GM12874 (cell line): ENCODE results near the gene EEF1AKMT3.

Experiments used
- TF ChIP-seq, protein P1 (sequence below): IDR thresholded peaks from 2 replicates; pipeline ENCODE4 v1.5.1; 2011; ENCODE audit warnings: low read depth, mild to moderate bottlenecking, control low read depth, low read length, moderate library complexity; ENCODE audit not compliant: insufficient read depth

The EEF1AKMT3 gene

DNA sequence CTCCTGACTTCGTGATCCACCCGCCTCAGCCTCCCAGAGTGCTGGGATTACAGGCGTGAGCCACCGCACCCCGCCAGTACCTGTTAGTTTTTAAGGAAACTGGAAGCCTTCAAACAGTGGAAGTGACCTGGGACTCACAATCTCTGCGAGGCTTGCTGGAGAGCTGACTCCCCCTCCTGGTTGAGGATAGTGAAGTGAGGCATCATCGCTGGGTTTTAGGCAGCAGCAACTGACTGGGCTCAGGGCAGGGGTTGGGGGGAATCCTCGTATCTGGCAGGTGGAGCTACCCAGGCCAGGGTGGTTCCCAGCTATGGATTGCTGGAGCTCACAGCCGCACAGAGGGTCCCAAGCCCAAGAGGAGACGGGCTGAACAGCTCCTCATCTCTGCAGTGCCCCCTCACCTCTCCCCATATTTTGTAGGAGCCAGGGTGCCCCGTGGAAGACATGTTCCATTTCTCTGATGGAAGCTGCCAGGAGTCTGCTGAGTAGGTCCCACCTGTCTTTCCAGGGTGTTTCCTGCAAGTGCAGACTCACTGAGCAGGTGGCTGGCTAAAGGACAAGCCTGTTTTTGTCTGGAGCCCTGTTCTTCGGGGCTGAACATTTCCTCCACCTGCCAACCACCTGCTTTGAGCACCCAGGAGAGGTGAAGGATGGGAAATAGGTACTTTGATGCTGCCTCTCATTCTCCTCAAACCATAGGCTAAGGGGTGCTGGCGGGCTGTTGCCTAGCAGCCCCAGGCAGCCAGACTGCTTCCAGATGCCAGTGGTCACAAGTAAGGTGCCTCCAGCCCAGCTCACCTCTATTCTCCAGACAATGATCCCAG is 43.0 kb downstream of the EEF1AKMT3 start:
- TF ChIP-seq, protein P1, sequence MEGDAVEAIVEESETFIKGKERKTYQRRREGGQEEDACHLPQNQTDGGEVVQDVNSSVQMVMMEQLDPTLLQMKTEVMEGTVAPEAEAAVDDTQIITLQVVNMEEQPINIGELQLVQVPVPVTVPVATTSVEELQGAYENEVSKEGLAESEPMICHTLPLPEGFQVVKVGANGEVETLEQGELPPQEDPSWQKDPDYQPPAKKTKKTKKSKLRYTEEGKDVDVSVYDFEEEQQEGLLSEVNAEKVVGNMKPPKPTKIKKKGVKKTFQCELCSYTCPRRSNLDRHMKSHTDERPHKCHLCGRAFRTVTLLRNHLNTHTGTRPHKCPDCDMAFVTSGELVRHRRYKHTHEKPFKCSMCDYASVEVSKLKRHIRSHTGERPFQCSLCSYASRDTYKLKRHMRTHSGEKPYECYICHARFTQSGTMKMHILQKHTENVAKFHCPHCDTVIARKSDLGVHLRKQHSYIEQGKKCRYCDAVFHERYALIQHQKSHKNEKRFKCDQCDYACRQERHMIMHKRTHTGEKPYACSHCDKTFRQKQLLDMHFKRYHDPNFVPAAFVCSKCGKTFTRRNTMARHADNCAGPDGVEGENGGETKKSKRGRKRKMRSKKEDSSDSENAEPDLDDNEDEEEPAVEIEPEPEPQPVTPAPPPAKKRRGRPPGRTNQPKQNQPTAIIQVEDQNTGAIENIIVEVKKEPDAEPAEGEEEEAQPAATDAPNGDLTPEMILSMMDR: no peak

DNA sequence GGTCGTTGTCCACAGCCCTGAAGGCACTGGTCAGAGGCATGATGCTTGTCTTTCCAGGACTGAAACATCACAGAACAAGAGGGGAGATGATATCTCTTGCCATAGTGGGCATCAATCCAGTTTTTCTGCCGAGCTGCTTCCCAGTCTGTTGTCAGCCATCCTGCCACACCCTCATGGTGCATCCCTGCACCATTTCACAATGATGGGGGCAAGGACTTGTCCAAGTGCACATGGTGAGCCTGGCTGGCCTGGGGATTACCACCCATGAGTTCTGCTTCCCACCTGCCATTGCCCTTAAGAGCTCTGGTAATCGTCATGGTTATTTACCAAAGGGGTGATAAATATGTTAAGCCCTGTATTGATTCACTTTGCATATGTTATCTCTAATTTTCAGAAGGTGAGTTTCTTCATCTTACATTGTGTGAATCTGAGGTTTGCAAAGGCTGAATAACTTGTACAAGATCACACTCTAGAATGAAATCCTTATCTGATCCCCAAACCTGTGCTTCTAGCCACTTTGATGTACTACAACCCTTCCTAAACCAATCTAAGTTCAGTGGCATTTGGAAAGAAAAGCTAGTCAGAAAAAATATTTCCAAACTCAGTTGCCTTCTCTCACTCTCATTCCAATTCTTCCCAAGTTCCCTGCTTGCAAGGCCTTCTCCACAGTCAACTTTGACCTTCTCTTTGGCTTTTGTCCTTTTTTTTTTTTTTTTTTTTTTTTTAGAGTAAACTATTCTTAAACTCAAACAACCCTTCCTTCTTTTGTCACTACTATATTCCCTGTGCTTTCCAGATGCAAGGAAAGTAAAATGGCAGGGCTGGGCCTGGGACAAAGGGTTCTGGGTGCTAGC is 43.8 kb downstream of the EEF1AKMT3 start:
- TF ChIP-seq, protein P1: no peak

DNA sequence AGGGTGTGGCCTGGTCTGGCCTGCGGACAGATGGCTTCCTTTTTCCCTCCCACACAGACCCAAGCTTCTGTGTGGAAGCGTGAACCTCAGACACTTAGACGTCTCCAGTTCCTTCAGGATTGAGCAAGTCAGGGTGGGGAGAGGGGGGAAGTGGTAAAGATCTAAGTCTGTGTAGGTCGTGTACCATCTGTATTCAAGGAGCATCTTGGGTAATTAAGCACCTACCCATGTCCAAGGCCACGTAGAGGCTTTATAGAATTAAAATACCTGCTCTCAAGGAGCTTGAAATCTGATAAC is 44.4 kb downstream of the EEF1AKMT3 start:
- TF ChIP-seq, protein P1: no peak

DNA sequence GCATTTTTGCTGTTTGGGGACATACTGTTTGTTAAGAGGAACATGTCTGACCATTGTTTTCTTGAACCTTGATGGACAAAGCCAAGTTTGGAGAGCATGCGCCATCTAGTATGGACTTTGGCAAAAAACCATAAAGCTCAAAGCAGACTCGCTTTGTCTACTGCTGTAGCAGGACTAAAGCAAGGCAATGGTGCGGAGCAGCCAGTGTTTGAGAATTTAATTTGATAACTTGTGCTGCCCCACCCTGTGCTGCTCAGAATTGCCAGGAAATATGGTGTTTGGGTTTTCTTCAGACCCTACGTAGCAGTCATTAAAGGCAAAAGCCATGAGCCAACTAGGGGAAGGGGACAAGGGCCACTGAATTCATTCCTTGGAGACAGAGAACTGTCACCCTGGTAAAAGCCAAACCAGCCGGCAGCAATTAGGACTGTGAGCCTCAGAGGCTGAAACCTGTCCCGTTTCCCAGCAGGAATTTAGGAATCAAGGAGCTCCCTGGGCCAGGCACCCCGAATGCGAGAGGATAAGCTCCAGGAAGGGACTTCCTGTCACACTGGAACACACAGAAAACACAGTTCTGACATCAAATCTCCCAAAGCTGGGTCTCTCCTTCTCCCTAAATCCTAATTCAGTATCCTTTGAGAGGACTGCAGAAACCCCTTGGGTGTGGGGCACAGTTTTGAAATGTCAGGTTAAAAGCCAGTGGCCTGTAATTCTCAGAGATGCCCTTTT is 45.0 kb downstream of the EEF1AKMT3 start:
- TF ChIP-seq, protein P1: no peak

DNA sequence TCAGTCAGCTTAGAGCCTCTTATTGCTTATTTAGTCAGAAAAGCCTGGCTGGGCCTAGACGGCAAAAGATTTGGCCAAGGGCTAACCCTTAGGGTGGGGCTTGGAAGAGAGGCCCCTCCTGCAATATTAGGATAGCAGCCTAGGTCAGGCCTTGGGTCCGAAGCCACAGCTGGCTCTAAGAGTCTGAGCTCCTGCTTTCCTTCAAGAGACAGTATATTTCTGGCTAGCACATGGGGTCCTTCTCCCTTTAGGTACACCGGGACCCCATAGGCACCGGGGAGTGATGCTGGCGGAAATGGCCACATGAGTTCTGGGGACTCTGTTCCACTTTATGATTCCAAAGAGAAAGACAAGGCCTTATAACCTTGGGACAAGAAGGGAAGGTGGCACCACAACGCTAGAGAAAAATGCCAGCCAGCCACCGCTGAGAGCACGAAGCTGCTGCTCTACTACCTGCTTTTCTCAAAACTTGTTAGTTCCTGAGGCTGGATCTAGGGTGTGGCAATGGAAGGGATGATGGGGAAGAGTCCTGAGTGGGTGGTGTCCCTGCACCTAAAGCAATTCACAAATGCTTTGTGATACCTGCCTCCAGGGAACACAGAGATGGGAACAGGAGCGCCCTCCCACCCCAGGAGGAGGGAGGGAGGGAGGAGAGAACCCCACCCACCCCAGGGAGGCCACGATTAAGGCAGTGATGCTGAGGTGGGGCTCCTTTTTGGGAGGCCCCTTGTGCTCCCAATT is 49.2 kb downstream of the EEF1AKMT3 start:
- TF ChIP-seq, protein P1: no peak

DNA sequence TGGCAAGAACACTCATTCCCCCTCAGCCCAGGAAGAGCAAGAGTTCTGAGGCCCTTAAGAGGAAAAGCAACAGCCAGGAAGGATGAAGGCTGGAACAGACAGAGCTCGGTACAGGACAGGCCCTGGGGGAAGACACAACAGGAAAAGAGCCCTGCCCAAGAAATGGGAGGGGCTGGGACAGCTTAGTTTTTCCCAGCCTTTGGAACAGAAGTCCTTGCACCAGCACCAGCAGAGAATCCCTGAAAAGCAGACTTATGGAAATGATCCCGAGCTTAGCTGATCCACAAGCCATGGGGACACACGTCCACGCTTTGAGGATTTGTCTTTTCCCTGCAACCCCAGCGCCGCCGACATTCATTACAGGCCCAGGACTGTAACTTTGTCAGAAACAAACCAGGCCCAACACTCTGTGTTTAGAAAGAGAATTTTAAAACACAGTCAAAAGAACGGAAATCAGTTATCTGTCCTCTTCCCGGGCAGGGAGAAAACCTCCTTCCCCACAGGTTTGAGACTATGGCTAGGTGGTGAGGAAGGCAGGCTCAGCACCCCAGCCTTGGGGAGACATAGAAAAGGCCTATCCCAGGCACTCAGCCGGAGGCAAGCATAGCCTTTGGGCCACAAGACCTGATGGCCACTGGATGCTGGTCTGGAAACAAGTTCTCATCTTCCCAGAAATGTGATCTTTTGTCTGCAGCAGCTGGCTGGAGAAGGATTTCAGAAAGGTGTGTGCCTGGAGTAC is 50.1 kb downstream of the EEF1AKMT3 start:
- TF ChIP-seq, protein P1: no peak
